ENCODE results near the gene TRIM2.
A peak's percentile ranks its signal among the peaks of the same experiment; 100 is the strongest.

TRIM2 gene

DNA sequence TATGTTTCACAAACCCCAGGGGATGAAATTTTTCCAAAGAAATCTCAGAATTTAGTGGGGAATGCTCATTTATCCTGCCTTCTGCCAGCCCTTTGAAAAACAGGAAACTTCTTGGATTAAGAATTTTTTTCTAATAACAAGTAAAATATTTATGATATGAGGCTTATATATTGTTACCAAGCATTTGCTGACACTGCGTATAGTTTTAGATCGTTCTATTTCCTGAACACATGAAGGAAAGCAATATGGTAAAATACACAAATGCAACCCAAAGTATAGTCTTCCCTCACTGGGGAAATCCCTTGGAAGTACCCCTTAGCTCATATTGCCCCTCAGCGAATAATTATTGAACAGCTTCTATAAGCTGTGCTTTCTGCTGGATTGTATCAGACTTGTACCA lies 85.9 kb downstream of the TRIM2 start:
- no peak for DNase-seq

DNA sequence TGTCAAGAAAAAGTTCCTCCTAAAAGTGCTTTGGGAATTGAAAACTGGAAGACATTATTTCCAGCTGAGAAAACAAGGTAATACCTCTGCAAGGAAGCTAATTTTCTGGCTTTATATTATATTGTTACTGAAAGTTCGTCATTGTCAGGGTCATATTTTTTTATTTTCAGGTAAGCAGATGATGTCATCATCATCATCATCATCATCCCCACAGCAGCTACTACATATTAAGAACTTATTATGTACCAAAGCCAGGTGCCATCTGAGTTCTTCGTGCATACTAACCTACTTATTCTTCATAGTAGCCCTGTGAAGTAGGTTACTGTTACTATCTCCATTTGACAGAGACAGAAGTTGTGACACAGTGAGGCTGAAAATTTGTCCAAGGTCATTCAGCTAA lies 87.3 kb downstream of the TRIM2 start:
- DNase-seq = no peak

DNA sequence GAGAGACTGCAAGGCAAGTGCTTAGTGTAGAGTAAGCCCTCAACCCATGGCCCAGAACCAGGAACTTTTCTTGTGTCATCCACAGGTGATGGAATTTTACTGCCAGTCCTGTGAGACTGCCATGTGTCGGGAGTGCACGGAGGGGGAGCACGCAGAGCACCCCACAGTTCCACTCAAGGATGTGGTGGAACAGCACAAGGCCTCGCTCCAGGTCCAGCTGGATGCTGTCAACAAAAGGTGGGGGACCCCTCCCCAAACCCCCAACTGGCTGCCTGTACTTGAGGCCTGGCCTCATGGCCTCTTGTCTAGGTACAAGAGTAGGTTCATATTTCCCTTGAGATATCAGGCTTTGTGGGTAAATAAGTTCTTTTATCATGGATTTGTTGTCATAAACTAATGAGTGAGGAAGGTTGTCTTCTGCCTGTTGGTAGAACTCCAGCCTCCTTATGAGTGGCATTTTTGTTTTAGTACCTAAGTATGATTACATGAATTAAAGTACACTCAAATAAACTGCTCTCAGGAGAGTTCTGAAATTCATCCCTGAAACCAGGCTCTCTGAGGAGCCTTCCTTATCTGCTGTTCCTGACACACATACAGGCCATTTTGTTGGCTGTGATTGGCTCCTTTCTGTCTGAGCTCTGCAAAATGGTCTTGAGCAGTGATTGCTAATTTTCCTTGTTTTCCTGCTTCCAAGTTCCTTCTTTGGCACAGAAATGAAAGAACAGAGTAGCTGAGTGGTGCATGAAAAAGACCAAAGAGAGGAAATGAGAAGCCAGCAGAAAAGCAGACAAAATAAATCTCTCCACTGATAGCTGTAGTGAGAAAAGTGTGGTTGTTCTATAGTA lies 88.9 kb downstream of the TRIM2 start:
- DNase-seq = no peak

DNA sequence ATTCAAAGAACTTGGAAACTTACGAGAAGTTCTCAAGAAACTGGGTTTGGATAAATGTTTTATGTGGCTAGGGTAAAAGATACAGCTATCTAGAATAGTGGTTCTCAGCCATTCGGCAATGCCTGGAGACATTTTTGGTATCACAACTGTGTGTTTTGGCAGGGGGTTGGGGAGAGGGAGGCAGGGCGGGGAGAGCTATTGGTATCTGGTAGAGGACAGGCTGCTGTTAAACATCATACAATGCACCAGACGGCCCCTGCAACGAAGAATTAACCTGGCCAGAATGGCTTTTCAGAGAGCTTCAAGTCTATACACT lies 89.5 kb downstream of the TRIM2 start:
- DNase-seq = peak; percentile 7

DNA sequence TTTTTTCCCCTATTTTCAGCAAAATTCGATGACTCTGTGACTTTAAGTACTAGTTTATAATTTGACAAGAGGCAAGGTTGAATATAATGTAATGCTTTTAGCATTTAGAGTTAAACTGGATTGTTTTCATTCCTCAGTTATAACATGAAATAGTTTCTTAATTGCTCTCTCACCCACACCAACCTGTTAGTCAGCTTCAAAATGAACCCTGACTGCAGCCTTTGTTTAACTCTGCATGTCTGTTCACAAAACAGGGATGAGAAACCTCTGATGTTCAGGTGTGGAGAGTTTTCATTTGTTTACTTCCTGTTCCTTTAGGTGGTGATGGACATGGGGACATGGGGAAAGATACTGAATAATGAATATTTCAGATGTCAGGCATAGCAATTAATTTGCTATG lies 90.4 kb downstream of the TRIM2 start:
- no peak for DNase-seq

DNA sequence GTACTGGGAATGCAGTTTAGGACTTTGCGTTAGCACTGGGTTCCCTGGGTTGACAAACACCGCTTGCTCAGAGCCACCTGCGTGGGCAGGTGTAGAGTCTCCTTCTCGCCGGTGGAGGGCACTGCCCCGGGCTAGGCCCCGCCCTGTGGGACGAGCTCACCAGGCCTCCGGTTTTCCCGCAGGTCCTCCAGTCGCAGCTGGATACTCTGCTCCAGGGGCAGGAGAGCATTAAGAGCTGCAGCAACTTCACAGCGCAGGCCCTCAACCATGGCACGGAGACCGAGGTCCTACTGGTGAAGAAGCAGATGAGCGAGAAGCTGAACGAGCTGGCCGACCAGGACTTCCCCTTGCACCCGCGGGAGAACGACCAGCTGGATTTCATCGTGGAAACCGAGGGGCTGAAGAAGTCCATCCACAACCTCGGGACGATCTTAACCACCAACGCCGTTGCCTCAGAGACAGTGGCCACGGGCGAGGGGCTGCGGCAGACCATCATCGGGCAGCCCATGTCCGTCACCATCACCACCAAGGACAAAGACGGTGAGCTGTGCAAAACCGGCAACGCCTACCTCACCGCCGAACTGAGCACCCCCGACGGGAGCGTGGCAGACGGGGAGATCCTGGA lies 91.0 kb downstream of the TRIM2 start:
- DNase-seq = no peak

DNA sequence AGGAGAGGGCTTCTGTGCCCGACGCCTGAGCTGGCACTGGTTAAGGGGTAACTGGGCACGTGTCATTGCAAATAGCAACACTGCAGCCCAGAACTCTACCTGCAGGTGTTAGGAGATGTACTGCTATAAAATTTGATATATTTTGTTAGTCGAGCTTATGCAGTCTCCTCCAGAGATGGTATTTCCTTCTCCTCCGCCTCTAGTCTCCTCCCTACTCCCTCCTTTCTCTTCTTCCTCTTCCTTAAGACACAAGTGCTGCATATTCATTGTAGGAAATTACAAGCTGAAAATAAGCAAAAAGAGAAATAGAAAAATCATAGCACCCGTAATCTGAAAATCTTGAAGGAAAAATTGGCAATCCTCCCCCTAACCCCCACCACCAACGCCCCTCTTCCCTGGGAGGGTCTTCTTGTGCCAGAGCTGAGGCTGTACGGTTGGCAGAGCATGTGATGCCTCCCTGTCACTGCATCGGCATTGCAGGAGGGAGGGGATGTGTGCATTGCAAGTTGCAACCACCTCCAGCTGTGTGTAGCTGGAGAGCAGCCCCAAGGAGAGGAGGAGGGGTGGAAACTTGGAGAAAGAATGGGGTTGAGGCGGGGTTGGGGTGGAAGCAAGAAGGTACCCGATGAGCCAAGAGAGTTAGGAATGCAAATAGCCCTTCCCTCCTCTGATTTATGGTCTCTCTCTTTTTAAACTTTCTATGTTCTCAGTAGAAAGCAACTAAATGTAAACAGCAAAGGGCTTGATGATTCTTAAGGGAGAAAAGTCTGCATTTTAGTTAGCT lies 92.0 kb downstream of the TRIM2 start:
- DNase-seq = no peak

DNA sequence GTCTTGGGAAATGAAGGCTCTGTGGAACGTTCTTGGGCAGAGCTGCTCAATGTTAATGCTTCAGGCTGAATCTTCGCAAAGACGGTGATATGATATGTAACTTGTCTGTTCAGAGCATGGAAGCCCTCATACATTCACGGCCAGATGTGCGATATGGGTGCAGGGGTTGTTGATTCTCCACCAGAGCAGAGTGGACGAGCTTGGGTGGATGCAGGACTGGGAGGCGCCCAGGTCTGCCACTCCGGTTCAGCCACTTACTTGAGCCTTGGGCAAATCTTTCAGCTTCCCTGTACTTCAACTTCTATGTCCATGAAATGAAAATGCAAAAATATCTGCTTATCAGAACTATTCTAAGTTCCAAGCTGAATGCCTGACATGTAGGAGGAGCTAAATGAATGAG lies 92.9 kb downstream of the TRIM2 start:
- no peak for DNase-seq

DNA sequence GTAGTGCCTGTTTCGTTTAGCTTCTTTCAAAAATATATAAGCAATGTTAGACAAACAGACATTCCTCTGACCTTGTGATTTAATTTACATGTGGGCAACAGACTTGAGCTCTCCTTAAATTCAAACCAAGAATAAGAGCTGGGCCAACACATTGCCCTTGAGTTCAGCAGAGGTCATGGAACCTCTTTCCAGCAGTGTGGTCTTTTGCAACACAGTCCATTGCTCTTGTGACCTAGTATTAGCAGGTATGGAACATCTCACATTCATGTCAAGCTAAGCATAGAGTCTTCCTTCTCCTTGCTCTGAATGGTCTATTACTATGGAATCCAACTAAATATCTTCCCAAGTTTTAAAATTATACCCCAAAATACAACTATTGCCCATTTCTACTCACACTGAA lies 106.5 kb downstream of the TRIM2 start:
- no peak for DNase-seq

DNA sequence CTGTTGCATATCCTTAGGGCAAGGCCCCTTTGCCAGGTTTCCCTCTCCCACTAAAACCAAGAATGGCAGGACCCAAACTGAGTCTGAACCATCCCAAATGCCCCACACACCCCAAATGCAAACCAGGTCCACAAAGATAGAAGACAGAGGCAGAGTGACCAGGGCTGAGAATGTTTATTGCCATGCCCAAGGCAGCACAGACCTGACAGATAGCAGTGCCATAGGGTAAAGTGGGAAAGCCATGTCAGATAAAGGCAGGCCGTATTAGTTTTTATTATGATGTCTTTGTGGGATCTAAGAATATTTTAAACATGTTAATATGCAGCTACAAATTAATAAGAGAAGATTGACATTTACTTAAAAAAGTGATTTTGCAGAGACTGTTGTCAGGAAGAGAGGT lies 110.7 kb downstream of the TRIM2 start:
- no peak for DNase-seq

DNA sequence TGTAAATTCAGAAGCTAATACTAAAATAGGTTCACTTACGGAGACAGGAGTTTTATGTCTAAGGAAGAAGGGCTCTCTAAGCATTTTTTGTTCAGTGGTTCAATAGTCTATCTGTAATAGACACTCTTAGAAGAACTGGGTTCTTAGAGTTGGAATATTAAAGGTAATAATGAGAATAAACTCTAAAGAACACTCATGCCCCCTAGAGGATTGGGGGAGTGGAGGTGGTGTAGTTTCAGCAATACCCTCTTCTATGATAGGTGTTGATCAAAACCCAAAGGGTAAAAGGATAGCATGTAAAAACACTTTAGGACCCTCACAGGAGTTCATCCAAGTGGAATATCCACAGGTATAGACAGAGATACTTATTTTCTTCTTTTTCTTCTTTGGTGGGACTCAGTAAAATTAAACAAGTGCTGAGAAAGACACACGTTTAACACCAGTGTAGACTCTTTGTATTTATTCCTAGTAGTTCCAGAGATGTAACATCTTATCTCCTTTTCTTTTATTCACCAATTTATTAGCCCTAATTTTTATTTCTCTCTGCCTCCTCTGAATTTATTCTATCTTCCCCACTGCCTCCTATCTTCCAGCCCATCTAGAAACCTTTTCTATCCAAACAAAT lies 114.6 kb downstream of the TRIM2 start:
- DNase-seq = peak; percentile 35

DNA sequence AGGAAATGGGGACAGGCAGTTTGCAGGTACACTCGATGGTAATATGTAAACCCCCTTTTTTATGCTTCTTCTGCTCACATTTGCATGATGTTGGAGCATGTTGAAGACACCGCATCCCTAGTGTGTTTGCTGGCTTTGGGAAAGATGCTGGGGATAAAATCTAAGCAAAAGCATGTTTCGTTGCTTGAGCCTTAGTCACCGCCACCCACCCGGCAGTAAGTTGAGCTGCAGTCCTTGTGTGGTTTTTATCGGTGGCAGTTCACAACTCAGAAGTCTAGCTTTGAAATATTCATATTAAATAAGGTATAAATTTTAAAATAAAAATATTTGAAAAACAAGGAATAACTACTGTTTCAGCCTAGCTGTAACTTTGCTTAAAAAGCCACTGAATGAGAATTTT lies 118.5 kb downstream of the TRIM2 start:
- DNase-seq = no peak

DNA sequence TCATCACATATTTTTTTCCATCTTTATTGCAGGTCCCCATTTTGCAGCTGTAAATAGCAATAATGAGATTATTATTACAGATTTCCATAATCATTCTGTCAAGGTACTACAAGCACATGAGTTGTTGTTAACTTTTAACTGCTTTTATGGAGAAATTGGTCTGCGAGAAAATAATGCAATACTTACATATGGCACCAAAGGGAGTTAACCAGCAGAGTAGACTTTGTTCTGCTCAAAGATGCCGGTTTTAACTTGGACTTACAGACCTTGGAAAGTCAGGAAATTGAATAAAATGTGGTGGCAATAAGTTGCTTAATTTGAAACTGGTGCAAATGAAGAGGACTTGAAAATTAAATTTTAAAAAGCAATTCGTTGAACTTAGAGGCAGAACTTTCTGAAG lies 119.8 kb downstream of the TRIM2 start:
- no peak for DNase-seq

DNA sequence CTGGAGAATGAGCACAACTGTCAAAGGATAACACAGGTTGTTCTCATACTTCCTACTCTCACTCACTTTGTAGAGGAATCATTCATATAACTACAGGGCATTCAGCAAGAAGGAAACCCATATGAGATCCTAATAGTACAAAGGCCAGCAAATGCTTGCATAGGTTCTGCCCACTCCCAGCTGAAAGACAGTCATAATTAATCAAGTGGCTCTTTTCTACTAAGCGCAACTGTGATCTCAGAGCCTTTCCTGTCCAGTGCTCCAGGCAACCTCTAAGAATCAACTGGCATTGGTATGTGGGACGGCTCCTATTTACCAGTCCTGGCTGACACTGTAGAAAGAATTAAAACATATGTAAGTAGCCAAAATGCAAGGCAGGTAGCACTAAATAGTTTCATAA lies 121.3 kb downstream of the TRIM2 start:
- no peak for DNase-seq

DNA sequence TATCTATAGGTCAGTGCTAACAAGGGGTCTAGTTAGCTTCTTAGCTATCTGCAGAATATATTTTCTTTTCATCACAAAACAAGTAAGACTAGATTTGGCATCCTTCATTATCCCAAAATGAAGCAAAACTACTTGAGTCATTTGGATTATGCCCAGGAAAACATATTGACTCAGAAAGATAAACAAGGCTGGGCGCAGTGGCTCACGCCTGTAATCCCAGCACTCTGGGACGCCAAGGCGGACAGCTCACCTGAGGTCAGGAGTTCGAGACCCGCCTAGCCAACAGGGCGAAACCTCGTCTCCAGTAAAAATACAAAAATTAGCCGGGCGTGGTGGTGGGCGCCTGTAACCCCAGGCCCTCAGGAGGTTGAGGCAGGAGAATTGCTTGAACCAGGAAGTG lies 122.3 kb downstream of the TRIM2 start:
- no peak for DNase-seq

DNA sequence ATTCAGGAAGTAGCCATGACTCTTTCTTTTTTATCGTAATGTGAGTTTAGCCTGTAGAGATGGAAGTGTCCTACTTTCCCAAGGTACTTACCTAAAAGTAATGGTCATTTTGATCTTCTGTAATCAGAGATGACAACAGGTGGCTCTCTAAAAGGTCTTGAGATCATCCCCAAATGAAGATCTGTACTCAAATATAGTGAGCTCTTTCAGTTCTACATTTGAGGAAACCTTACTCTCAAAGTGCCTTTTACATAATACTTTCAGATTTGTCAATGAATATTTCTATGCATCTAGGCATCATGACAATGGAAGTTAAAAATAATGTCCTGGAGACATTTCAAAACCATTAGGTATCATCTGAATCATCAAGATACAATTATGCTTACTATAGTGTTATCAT lies 123.0 kb downstream of the TRIM2 start:
- no peak for DNase-seq

DNA sequence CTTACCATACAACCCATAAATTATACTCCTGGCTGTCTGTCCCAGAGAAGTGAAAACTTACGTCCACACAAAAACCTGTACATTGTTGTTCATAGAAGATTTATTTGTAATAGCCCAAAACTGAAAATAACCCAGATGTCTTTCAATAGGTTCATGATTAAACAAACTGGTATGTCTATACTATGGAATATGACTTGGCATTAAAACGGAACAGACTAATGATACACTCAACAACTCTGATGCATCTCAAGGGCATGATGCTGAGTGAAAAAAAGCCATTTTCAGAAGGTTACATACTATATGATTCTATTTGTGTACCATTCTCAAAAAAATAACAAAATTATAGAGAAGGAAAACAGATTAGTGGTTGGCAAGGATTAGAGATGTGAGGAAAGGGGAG lies 128.7 kb downstream of the TRIM2 start:
- no peak for DNase-seq

DNA sequence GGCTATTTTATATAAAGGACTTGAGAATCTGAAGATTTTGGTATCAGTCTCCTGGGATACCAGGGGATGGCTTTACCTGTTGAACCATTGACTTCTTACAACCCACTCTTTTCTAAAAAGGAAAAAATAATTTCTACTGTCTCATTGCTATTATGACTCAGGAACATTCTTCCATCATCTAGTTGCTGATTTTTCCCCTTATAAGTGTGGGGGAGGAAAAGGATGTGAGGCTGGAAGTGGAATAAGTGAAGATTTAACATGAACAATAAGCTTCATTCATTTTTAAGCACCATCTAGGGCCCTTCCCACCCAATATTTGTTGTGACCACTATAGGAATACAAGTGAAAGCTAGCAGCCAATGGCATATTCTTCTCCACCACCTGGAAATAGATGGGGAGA lies 129.6 kb downstream of the TRIM2 start:
- no peak for DNase-seq

DNA sequence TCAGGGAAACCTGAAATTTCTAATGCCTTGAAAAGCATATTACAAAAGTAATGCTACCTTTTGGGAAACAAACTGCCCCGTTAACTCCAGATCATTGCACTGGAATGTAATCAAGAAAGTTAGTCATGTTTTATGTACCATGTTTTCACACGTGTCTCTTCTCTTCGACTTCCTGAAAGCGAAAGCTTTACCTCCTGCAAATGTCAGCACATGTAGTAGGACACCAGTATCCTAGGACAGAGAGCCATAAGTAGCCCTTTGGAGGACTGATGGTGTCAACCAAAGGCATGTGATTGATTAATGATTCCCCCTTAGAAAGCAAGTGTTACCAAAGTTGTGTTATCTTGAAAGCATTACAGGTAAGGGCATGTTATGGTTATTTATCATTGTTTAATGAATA lies 131.4 kb downstream of the TRIM2 start:
- no peak for DNase-seq

DNA sequence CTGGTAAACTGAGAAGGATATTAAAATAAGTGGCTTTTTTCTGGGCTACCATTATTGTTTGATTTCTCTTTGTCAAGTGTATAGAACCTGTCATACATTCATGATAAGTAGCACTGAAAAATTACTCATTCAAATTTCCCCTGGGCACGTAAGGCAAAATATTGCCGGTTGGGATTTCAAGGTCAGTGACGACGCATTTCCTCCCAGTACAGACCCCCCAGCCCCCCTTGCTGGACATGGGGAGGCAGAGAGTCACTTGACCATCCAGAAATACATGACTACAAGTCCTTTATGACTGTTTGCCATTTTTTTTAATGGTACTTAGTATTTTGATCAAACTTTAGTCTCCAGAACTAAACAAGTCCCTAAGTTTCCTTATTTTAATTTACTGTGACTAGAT lies 133.4 kb downstream of the TRIM2 start:
- no peak for DNase-seq

DNA sequence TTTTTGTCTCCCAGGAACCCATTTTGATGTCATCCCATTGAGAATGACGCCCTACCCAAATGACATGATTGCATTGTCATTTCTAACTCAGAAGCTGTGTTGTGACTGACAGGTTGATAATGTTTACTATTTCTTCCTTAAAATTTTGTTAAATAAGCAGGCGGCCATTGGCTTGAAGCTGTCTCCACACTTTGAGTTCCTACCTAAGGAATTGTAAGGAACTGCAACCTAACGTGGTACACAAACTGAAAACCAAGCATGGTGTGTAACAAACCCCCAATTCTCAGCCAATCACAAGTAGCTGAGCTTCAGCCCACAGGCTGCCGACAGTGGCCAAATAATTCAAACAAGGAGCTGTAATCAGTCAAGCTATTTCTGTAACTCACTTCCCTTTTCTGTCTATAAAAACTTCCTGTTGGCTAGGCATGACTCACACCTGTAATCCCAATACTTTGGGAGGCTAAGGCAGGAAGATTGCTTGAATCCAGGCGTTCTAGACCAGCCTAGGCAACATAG lies 137.4 kb downstream of the TRIM2 start:
- DNase-seq = no peak

DNA sequence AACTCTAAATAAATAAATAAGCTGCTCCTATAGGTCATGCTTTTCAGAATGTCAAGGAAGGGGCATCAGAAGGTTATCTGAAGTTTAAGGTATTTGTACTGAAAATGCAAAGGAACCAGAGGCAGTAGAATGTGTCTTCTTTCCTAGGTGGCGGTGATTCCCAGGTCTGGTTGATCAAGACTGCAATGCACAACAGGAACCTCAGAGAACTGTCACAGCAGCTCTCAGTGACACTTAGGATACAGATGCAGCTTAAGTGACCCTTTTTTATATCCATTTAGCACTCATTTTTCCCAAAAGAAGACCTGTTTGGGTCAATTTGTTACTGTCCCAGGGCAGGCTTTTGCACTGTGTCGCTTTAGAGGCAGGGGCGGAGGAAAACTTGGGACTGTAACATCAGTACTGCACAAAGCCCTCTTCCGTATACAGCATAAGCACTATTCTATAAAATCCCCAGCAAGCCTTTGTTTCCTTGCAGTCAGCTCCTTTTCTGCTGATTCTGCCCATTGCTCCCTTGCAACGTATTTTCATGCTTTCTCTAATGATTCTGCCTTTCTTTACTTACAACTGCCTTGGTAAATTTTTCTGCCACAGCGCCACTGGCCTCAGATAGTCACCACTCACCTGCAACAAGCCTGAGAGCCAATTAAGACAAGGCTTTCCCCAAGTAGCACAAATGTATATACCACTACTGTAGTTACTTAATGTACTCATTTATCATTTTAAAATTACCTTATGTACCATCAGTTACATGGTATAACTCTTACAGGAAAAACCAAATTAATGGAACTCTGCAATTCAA lies 138.7 kb downstream of the TRIM2 start:
- DNase-seq = no peak
